Hematopoietic multipotent progenitor cell treated with erythropoietin and hydrocortisone succinate and interleukin-3 and kit ligand, for 15 days (in vitro differentiated cells): ENCODE results near the gene CLIC5.

Source experiments
- DNase-seq: peaks from one replicate; pipeline ENCODE4 v3.0.0-alpha.2; 2015; ENCODE audit warnings: low spot score

The CLIC5 gene

DNA sequence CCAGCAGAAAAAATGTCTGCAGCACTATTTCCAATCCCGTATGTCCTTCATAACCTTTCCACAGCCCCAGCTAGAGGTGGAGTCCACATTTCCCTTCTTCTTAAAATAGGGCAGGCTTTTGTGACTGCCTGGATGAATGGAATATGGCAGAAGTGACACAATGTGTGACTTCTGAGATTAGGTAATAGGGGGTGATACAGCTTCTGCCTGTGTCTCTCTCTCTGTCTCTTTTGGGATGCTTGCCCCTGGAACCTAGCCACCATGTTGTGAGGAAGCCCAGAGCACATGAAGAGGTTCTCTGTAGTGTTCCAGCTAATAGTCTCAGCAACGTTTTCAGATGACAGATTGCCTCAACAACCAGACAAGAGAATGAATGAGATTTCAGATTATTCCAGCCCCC is 51.4 kb downstream of the CLIC5 start:
- DNase-seq, result no peak

DNA sequence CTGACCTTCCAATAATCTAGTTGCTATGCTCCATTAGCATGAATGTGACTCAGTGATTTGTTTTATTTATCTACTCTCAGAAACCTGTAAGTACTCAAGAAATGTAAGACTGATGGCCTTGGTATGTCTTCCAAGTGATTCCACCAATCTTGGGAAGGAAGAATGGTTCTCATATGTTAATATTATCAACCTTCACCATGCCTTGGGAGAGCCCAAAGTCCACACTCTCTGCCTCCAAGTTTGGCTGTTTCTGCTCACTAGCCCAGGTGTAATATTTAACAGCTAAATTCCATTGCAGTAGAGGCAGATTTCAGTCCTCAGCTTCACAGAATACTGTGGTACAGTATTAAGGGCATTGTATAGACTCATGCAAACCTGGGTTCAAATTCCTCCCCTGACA is 51.8 kb downstream of the CLIC5 start:
- DNase-seq, result no peak

DNA sequence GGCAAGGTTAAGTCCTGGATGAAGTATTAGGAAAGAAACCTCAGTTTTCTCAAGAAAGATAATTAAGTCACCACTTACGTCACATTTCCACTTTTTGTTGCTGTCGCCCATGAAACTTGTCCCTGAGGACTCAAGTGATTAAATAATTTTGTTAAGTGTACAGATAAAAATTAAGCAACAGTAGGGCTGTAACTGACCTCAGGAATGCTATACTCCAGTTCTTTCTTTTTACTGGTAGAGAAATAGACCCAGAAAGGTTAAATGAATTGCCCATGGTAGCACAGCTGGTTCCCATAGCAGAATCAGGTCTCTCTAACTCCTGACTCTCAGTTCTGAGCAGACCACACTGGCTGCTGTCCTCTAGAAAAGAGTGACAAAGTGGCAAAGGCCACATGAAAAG is 54.5 kb downstream of the CLIC5 start:
- DNase-seq, result no peak

DNA sequence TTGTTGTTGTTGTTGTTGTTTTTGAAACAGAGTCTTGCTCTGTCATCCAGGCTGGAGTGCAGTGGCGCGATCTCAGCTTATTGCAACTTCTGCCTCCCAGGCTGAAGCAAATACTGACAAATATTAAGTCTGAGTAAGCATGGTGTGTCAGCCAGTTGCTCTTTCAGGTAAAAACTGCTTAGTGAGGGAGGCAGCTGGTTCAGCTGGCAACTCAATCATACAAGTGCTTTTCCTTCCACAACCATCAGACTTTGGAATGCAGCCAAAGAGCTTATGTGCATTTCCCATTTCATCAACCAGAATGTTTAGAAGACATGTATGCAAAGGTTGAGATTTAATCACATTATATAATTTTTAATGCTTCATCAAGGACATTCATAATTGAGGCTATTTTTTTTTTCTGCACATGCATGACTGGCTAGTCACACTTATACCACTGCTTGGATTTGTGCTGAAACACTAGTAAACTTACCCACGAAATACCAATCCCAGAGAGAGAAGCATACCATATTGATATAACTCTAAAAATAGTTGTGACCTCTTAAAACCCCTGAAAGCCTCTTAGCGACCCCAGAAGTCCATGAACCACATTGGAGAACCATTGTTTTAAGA is 56.0 kb downstream of the CLIC5 start:
- no peak for DNase-seq

DNA sequence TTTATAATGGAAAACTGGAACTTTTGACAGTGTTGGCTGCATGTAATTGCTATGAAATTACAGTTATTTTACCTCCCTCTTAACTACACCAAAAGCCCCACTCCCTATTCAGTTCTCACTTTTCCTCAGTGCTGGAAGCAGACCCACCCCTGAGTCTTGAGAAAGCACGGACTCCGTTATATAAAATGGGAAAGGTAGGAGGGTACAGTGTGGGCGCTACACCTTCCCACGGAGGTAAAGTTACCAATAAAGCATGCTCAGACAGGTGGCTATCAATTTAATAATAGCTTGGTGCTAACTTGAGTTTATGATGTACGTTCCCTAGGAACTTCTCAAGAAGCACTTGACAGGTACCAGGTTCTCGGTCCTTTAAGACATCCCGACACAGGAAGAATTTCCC is 59.0 kb downstream of the CLIC5 start:
- DNase-seq, result no peak

DNA sequence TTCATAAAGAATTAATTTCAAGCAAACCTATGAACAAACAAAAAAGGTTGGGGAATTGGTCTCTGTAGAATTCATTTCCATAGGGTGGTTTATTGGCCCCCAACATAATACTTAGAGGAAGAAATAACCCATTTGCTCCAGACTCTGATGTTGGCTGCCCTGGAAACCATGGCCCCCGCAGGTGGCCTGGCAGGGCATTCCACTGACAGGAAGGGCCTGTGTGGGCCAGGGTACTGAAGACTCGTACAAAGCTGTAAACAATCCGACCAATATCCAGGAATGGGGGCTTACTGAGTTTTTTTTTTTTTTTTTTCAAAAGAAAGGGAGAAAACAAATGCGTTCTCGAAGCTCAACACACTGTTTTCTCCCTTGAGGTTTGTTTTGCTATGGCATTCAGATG is 59.5 kb downstream of the CLIC5 start:
- no peak for DNase-seq

DNA sequence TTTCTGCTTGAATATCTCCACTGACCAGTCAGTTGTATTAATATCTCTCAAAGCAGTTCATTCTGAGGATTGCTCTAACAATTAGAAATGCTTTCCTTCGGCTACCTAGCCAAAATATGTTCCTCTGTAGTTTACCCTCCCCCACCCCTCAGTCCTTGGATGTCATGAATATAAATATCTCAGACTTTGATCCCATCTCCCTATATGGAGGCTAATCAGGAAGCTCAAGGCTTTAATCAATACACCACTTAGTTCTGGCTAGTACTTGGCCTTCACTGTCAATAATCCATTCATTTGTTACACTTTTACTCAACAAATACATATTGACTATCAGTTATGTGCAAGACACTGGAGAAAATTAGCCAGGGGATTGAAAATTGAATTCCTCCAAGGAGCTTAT is 60.1 kb downstream of the CLIC5 start:
- DNase-seq, result no peak

DNA sequence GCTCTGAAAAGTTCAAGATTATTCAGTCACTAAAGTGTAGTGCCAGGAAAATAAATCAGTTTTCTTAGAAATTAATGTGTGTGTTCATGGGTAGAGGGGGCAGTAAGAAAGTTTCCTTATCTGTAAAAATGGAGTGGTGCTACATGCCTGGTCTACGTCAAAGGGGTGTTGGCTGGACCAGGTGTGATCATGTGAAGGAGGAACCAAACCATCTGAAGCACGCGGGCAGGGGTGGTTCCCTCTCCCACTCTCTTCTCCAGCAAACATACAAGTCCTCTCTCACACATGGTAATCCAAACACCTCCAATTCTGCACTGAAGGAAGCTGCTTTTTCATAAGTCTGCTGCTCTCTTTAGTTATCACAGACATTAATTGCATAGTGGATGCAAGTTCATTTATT is 63.1 kb downstream of the CLIC5 start:
- DNase-seq, result no peak

DNA sequence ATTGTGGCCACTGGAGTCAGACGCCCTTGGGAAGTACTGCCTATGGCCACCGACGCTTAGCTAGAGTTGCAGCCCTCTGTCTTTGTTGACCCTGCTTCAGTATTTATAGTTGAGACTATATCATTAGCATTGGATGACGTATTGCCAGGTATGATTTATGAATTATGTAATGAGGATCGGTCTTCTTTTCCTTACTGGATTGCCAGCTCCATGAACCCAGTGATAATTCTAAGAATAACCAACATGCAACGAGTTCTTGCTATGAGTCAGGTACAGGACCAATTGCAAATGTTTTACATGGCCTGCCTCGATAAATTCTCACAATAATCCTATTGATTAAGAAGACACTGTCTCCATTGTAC is 63.5 kb downstream of the CLIC5 start:
- DNase-seq, result no peak

DNA sequence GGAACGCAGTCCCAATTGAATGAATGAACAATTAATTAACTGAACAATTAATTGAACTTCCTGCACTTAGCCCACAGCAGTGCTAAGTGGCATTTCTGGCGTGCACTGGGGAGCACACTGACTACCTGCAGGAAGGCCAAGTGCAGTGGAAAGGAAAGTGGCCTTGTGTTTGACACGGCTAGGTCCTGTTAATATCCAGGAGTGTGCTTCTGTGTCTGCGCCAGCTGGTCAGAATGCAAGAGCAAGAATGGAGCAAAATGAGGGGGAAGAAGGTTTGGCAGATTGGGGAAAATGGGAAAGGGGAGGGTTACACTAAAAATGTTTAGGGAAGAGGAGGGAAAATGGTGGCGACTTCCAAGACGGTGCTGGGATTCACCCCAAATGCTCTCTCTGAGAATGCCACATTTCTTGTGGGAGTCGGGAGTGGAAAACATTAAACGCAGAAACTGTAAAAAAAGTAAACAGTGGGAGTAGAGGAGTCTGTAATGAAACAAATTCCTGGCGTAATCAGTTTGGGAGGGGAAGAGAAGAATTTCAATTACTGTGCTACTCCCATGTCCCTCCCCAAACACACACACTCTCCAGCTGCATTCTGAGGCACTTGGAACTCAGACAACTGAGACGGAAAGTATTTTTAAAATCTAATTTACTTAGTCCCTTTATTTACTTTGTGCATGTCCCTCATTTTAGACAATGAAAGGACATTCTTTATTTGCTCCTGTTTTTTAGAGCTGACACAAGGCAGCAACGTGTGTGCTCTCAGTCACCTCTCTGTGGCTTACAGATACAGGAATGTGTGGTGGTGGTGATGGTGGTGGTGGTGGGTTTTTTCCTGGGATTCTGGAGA is 64.1 kb downstream of the CLIC5 start:
- DNase-seq, result no peak

DNA sequence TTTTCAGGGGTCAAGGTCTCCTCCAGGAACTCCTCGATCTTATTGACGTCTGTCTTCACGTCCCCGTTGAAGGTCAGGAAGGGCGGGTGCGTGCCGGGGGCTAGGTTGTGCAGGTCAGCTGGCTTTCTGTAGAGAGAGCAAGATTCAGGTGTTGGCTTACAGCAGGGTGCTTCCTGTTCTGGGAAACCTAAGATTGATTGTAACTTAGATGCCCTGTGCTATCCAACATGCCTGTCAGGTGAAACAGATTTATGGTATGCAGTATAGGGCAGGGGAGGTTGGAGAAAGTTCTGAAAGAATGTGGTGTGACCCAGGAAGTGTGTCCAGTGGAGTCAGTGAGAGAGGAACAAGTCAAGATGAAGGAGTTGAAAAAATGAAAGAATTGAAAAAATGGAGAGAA is 66.4 kb downstream of the CLIC5 start:
- DNase-seq, result no peak

DNA sequence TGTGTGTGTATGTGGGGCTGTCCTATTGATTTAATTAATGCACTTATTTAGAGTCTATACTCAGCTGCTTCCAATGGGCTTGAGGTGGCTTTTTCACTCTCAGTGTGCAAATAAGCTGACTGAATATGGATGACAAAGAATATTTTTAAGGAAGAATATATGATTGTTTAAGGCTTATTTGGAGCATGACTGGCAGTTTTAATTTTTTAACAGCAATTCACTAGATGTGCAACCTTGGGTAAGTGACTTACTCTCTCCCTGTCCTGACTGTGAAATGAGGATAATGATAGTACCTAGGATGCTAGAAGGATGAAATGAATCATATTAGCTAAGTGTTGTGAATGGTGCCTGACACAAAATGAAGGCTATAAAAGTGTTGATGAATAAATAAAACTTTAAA is 67.9 kb downstream of the CLIC5 start:
- no peak for DNase-seq

DNA sequence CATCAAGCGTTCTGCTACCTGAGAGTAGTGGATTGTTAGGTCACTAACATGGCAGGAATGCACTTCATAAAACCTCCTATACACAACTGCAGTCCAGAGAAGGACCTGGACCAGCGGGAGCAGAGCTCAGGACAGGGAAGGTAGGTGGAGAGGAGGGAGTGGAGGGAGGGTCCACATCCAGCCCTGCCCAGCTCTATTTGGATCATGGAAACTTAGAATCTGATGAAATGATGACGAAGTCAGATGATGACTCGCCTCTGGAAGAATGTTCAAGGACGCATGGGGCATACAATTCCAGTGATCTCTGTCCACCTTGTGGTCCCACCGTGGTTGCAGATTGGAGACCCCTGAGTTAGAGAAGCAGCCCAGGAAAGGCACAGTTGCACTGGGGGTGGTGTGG is 68.8 kb downstream of the CLIC5 start:
- DNase-seq, result no peak

DNA sequence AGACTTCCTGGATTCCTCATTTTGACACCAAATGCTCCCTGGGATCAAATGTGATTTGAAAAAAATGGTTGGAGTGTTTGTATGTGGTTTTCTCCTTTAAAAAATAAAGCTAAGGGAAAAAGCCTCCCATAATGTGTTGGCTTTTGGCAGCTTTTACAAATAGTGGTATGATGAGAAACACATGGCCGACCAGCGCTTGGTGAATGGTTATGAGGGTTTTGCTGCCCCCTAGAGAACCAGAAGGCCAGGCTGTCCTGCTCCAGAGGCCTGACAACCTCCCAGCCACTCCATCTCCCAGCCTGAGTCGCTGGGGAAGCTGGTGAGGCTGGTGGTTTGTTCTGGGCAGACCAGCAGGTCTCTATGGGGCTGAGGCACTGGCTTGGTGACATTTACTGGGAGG is 69.3 kb downstream of the CLIC5 start:
- no peak for DNase-seq

DNA sequence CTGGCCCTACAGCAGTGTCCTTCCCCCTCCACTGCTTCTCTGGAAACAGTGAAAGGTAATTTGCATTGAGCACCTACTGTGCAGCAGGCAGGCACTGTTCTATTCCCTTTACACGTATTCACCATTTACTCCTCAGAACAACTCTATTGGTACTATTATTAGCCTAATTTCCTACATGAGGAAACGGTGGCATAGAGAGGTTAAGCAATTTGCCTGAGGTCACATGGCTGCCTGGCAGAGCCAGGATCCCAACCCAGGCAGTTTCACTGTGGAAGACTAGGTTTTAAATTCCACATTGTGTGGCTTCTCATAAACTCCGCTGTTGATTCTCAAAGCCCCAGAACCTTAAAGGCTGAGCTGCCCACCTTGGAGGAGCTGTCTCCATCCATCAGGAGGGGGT is 72.7 kb downstream of the CLIC5 start:
- no peak for DNase-seq

DNA sequence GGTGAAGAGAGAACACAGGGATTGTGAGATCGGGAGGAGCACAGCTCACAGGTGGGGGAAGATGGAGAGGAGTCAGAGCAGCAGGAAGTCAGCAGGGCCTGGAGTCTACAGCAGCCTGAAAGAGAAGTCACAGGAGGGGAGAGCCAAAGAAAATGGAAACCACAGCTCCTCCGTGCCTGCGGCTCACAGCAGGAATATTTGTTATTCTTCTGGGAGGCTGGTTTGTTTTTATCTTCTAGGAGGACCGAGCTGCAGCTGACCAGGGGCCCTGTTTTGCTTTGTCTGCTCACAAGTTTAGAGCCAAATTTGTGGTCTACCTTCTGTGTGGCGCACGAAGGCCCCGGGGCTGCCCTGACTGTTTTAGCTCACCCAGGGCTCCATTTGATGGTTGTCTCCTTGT is 81.8 kb downstream of the CLIC5 start:
- no peak for DNase-seq

DNA sequence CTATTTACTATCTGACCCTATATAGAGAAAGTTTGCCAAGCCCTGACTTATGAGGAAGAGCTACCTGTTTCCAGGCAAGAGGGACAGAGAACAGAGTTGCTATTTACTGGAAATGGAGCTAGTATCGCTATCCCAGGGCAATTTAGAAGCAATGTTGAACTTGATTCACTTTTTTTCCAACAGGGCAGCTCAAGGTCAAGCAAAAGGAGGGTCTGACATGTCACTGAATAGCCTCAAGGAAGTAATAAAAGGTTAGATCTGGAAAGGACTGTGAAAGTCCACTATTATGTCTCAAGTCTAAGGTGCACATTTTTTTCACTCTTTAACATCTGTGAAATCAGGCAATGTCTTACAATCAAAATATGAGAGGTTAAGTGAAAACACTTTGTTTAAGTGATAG is 84.4 kb downstream of the CLIC5 start:
- DNase-seq, result no peak

DNA sequence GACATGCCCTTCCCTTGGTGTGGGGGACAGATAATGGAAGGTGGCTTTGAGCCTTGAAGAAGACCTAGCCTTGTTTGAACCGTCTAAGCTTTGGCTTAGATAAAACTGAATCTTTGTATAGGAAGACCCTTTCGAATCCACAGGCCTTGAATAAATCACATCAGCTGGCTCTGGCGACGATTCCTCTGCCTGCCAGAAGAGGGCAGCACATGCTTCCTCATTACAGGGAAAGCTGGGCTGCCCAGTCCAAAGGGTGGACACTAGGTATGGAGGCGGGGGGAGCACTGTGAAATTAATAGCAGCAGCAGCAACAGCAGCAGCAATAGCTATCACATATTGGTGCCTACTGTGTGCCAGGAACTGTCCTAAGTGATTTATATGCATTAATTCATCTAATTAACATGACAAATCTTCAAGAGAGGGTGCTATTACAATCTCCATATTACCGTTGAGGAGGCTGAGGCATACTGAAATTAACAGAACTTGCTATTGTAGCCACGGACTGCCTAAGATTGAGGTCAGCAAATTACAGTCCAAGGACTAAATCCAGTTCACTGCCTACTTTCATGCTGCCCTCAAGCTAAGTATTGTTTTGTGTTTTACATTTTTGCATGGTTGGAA is 85.1 kb downstream of the CLIC5 start:
- DNase-seq, result peak; percentile 52

DNA sequence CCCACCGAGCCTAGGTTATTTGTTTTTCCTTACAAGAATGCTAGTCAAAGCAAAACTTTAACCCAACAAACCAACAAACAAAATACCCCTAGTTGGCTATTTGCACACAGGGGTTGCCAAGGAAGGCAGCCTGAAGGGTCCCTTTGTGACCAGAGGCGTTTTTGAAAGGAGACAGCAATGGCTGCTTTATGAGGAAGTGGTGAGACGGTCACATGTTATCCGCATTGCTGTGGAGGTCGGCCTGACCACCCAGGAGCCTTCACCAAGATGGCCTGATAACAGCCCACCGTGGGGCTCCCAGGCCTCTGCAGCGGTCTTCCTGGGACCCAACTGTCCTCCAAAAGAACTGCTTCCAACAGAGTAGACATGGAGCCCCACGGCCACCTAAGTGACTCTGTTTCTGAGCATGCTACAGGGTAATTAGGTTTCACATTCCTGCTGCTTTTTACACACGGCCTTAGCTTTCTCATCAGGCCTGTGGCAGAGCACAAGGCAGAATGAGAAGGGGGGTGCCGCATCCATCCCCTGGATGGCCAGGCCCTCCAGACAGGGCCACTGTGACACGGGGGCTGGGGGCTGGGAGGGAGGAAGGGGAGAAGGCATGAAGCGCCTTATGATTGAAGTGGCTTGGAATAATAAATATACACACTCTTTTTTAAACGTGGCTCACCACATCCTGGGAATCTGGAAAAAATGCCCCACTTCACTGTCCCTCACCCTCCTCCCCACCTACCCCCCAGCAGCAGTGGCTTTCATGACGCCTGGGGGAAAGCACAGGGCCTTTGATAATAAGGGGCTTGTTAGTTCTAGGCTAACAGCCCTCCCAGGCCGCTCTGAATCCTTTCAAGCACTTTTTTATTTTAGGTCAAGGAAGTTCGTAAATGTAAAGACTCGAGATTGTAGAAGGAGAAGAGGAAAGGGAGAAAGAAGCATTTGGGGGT is 86.0 kb downstream of the CLIC5 start:
- no peak for DNase-seq

DNA sequence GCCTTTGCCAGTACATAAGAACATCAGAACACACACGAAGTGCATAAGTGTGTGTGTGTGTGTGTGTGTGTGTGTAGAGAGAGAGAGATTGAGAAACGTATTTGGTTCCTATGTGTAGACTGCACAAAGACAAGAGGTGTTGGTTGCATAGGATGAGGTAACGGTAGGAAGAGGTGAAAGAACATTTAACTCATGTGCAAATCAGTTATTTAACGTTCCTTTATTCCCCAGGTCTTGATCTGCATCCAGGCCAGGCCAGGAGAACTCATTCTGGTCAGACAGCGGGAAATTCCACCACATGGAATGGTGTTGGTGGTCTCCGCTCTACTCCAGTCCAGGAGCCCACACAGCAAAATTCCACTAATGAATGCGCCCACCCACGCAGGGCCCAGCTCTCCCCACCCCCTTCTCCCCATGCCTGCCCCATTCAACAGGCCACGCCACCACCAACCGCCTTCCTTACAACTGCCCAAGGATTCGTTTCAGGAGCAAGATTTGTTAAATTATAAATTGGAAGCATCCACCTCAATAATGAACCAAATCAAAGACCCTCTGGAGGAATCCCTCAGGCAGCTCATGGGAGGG is 86.8 kb downstream of the CLIC5 start:
- DNase-seq, result no peak

DNA sequence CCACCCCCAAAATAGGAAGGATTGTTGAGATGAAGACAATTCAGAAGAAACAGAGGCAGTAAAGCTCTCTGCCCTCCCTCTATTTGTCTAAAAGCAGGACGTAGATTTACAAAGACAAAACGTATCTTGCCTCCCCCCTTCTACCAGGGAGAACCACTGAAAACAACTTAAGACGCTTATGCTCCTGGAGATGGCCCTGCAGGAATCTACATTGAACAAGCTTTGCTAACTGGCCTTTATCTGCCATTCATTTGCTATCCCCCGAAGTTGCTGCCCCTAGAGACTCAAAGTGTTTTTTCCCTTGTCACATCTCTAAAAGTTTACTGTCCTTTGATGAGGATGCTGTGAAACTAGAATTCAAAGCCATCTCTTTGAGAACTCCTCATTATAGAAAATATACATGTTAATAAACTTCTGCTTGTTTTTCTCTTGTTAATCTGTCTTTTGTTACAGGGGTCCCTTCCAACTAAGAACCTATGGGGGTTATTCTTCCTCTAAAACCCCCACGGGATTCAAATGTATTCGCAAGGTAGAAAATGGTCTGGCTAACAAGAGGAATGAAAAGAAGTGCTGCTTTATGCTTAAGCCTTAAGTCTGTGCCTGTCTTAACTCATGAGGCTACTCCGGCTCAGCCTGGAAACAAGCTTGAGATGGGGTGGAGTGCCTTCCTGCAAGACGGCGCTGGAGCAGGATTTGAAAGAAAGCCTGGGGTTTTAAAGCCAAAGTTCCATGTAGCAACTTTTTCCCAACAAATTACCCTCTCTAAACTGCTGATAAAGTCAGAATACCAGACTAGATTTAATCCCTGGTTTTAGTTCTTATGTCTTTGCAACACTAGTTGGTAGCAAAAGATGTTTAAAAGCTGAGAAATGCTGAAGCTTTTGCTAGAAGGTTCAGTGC is 88.0 kb downstream of the CLIC5 start:
- no peak for DNase-seq
